Esophagus (tissue), 2 donors: ENCODE measurements around the gene NSMCE1. TPM values are rescaled to one million over a fixed set of nuclear protein-coding genes. Genes with fewer than 3 reads are reported as not detected.

Experiments used
- H3K27ac ChIP-seq, 2 donors: one replicate each; pipeline ENCODE4 v1.5.1; 2013; ENCODE audit warnings: low read depth in 2 of 2, mild to moderate bottlenecking in 2 of 2, inconsistent platforms in 1 of 2, low read length in 1 of 2, moderate library complexity in 1 of 2
- H3K27me3 ChIP-seq, 2 donors: one replicate each; pipeline ENCODE4 v1.6.1; 2013; ENCODE audit warnings: low read length in 2 of 2, control low read depth in 1 of 2, mild to moderate bottlenecking in 1 of 2; ENCODE audit not compliant: insufficient read depth in 2 of 2, control insufficient read depth in 1 of 2
- H3K36me3 ChIP-seq, 2 donors: one replicate each; pipeline ENCODE4 v1.6.1; 2013; ENCODE audit warnings: low read length in 1 of 2; ENCODE audit not compliant: control insufficient read depth in 2 of 2, insufficient read depth in 2 of 2
- H3K4me1 ChIP-seq, 2 donors: one replicate each; pipeline ENCODE4 v1.6.1; 2013; ENCODE audit warnings: low read length in 1 of 2; ENCODE audit not compliant: control insufficient read depth in 2 of 2, insufficient read depth in 2 of 2
- H3K4me3 ChIP-seq, 2 donors: one replicate each; pipeline ENCODE4 v1.5.1; 2013; ENCODE audit warnings: low read length in 2 of 2, mild to moderate bottlenecking in 2 of 2, low read depth in 1 of 2, moderate library complexity in 1 of 2
- H3K9me3 ChIP-seq, 2 donors: one replicate each; pipeline ENCODE4 v1.6.1; 2013; ENCODE audit warnings: mild to moderate bottlenecking in 2 of 2, low read depth in 1 of 2, low read length in 1 of 2, moderate library complexity in 1 of 2; ENCODE audit not compliant: control insufficient read depth in 2 of 2, insufficient read depth in 1 of 2
- WGBS, 2 donors: extraction: QIAGEN DNeasy Blood & Tissue Kit; methylation state at CpG; one replicate each; pipeline ENCODE4 v1.1.7; 2013; 5-methylcytosine and 5-hydroxymethylcytosine counted together
- polyA plus RNA-seq, 2 donors: library from polyadenylated mRNA; stranded (reverse); fragments of 200-250 nt; gene quantifications; one replicate each; pipeline ENCODE4 v1.2.3, GENCODE V29; 2013
- donor health status: healthy with polysubstance abuse.
- donor health status: Bipolar disorder and iron deficiency.

Gene NSMCE1
- polyA plus RNA-seq, 2 donors: 29.0 to 47.1 TPM

DNA sequence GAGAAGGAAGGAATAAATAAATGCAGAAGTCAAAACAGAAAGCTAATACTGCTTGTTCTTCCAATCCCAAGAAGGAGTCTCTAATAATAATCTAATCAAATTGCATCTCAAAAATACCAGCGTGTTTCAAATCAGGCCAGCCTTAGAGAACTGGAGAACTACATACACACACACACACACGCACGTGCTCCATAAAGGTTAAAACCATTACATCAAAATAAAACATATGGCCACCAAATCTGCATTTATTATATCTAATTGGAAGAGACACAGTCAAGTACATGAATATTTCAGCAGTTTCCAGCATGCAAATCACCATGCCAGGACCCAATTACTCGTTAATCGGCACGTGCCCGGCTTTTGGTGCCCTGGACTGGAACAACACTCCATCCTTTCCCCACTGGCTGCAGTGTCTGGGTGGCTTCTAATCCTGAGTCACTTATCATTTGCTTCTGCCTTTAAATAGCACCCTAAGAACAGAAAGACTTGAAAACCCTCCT, 85.6 kb downstream of the NSMCE1 start:
- H3K4me1 ChIP-seq: no peaks in the 10 kb centered on the region
- H3K27ac ChIP-seq: no peak overlapping the region
- no peak overlapping the region for H3K4me3 ChIP-seq
- no peaks in the 10 kb centered on the region for H3K9me3 ChIP-seq
- no peaks in the 10 kb centered on the region for H3K27me3 ChIP-seq
- no peaks in the 10 kb centered on the region for H3K36me3 ChIP-seq
- WGBS, 2 donors: 78 to 84% methylated on average over 7 of the region's 7 CpGs

GRCh38 chr16:27181019-27181790, 87.4 kb downstream of the NSMCE1 start:
- no peaks in the 10 kb centered on the region for H3K36me3 ChIP-seq
- H3K4me1 ChIP-seq: no peaks in the 10 kb centered on the region
- WGBS, 2 donors: 81 to 85% methylated on average over 8 of the region's 8 CpGs
- no peak overlapping the region for H3K27ac ChIP-seq
- H3K4me3 ChIP-seq: no peak overlapping the region
- no peaks in the 10 kb centered on the region for H3K27me3 ChIP-seq
- H3K9me3 ChIP-seq: no peaks in the 10 kb centered on the region

GRCh38 chr16:27179500-27180072, 89.0 kb downstream of the NSMCE1 start:
- no peaks in the 10 kb centered on the region for H3K4me1 ChIP-seq
- H3K27me3 ChIP-seq: no peaks in the 10 kb centered on the region
- no peaks in the 10 kb centered on the region for H3K36me3 ChIP-seq
- H3K9me3 ChIP-seq: no peaks in the 10 kb centered on the region
- no peak overlapping the region for H3K27ac ChIP-seq
- WGBS, 2 donors: 21 to 22% methylated on average over 13 of the region's 13 CpGs
- H3K4me3 ChIP-seq: no peak overlapping the region

DNA sequence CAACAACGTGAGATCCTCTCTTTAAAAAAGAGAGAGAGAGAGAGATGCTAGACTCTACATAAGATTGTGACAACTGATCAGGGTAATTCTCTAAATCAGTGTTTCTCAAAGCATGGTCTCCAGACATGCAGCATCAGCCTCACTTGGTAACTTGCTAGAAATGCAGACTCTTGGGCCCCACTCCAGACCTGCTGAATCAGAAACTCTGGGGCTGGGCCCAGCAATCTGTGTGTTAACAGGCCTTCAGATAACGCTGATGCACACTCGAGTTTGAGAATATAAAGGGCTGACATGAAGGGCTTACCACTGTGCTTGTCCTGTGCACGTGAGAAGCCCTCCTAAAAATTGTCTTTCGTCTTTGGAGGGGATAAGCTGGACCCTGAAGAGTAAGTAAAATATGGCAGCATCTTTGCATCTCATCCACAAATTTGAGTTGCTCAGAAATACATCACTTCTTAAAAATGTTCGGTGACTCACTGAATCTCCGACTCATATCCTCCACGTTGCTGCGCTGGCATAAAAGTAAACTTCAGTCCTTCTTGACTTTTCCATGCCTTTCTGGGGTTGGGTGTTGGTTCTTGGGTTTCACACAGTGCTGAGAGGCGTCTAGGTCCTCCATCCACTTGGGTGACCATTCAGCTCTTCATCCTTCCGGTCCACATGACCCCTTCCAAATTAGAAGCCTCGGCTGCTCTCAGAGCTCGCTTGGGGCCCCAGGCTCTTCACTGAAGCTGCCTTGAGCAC, 91.4 kb downstream of the NSMCE1 start:
- H3K4me3 ChIP-seq: no peak overlapping the region
- H3K4me1 ChIP-seq: no peaks in the 10 kb centered on the region
- H3K27ac ChIP-seq: no peak overlapping the region
- 79 to 82% methylated on average over 13 of the region's 13 CpGs for WGBS, 2 donors
- H3K9me3 ChIP-seq: no peaks in the 10 kb centered on the region
- no peaks in the 10 kb centered on the region for H3K27me3 ChIP-seq
- no peaks in the 10 kb centered on the region for H3K36me3 ChIP-seq

GRCh38 chr16:27175888-27176287, 92.7 kb downstream of the NSMCE1 start:
- no peak overlapping the region for H3K4me3 ChIP-seq
- 92 to 93% methylated on average over 8 of the region's 8 CpGs for WGBS, 2 donors

More at GRCh38 chr16:27175888-27176287, 92.7 kb downstream of the NSMCE1 start:
- Histone ChIP-seq H3K9me3 (no peaks in the 10 kb centered on the region), H3K4me1 (no peaks in the 10 kb centered on the region), H3K27me3 (no peaks in the 10 kb centered on the region), H3K36me3 (no peaks in the 10 kb centered on the region), H3K27ac (no peak overlapping the region)

Other genes starting within 250 kb of the NSMCE1 start
- gene C16orf82, start 201.8 kb downstream of the NSMCE1 start, polyA plus RNA-seq: not detected
- gene KDM8, start 65.2 kb downstream of the NSMCE1 start, polyA plus RNA-seq: 1 to 10 TPM; 2.6 to 3.7 TPM
- 10 to 100 TPM; 51.1 to 60.0 TPM for gene IL4R, start 45.2 kb upstream of the NSMCE1 start, polyA plus RNA-seq
- under 1 TPM; 0.19 to 0.24 TPM for gene IL21R, start 133.4 kb upstream of the NSMCE1 start, polyA plus RNA-seq